ENCODE data around the gene SCP2.

DNA sequence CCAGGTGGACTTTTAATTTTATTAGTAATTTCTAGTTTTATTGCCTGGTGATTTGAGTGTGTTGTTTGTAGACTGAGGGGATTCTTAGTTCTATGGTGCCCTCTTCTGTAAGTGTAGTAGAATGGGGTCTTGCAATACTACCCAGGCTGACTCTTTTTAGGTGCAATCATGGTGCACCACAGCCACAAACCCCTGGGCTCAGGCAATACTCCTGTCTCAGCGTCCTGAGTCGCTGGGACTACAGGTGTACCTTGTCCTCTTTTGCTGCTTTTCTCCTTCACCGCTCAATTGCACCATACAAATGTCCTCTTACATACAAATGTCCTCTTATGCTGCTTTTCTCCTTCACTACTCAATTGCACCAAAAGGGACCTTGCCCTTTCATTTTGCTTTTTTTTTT lies 43.1 kb downstream of the SCP2 start:
- TF ChIP-seq EZH2phosphoT487 (IDR thresholded peaks at IDR 0.05; ENCODE audit: borderline replicate concordance, low read length), result no peak
- no peak for TF ChIP-seq EZH2 (IDR thresholded peaks at IDR 0.05; ENCODE audit: low read length, unreplicated experiment)

Data from PC-3 (cell line).